ENCODE results near the gene YJEFN3. TPM values are rescaled to one million over a fixed set of nuclear protein-coding genes. Genes with fewer than 3 reads are reported as not detected.
A peak's percentile ranks its signal among the peaks of the same experiment; 100 is the strongest.

Gene YJEFN3
- total and polyA plus RNA-seq, 2 of the 8 experiments (the other 6 are each of a cell fraction or from before 2014, with no cell fraction given) = 5.7 to 9.4 TPM

DNA sequence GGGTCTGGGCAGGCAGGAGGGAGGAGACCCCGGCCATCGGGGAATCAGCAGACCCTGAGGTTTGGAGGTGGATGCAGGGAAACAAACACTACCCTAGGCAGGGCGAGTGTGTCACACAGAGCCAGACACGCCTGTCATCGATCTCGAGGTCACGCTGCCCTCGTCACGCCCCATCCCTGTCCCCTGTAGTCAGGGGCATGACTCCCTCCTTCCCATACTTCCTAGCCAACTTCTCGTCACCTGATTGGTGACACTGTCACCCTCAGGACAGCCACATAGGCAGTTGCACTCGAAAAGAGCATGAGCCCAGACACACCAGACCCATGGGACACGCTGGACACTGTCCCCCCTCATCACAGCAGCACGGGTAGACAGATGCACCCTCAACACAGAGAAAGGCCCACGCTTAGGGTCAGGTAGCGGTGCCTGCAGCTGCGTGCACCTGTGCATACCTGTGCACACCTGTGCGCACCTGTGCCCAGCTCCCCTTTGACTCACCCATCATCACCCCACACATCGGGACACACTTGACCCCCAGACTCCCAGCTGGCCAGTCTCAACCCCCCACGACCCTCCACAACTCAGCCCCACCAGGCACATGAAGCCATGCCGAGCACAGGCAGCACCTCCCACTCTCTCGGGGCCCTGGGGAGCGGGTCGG lies 21.2 kb downstream of the YJEFN3 start:
- Histone ChIP-seq H3K36me3 (ENCODE audit: control insufficient read depth in 2 of 4, insufficient read depth in 4 of 4, low read length in 3 of 4) (no peaks in the 10 kb centered on the region), H3K4me3 (ENCODE audit: extremely low read depth in 1 of 4, insufficient read depth in 2 of 4, low read depth in 3 of 4, low read length in 4 of 4) (no peak overlapping the region), H3K27me3 (replicated peaks in 1 of 4; ENCODE audit: control insufficient read depth in 3 of 4, extremely low read depth in 1 of 4, insufficient read depth in 3 of 4, low read length in 3 of 4) (no peaks in the 10 kb centered on the region; a peak in 1 of 7 replicates), H3K9me3 (ENCODE audit: insufficient read depth in 2 of 2, low read depth in 1 of 2, low read length in 1 of 2) (no peaks in the 10 kb centered on the region), H3K79me1 (ENCODE audit: low read depth, low read length) (no peaks in the 10 kb centered on the region), H3K56ac (replicated peaks; ENCODE audit: insufficient read length, low read depth, low read length) (no peak overlapping the region), H2BK5ac (ENCODE audit: low read depth, low read length) (peak overlapping the region; percentile 8; the same call in 1 of the 2 replicates), H3K23ac (ENCODE audit: insufficient read length) (no peak overlapping the region), H3K9ac (replicated peaks in 1 of 4; ENCODE audit: extremely low read depth in 1 of 4, low read depth in 3 of 4, low read length in 3 of 4) (no peak overlapping the region; a peak in 2 of 7 replicates), H3K27ac (ENCODE audit: low read depth, low read length) (no peak overlapping the region), H3K18ac (ENCODE audit: extremely low read depth, low read length) (no peak overlapping the region; the same call in none of the 2 replicates), H2BK120ac (replicated peaks; ENCODE audit: low read depth, low read length) (no peak overlapping the region), H3K4me1 (replicated peaks in 1 of 4; ENCODE audit: control insufficient read depth in 3 of 4, insufficient read depth in 4 of 4, low read length in 3 of 4) (no peaks in the 10 kb centered on the region; a peak in 3 of 7 replicates), H2AK5ac (ENCODE audit: low read depth, low read length) (0 out of 2 replicates have a peak overlapping the region, but pooled peaks have one; percentile 53), H3K23me2 (ENCODE audit: low read depth, low read length) (no peaks in the 10 kb centered on the region), H3K4ac (replicated peaks; ENCODE audit: insufficient read length, low read depth, low read length) (no peak overlapping the region), H2BK20ac (ENCODE audit: low read length) (0 out of 2 replicates have a peak overlapping the region, but pooled peaks have one; percentile 61), H4K5ac (ENCODE audit: insufficient read length, low read depth, low read length) (no peak overlapping the region), H2BK15ac (ENCODE audit: low read length) (peak overlapping the region; percentile 31; the same call in 1 of the 2 replicates), H4K91ac (replicated peaks; ENCODE audit: insufficient read length, low read length) (no peak overlapping the region), H4K20me1 (replicated peaks in 1 of 2; ENCODE audit: control insufficient read depth in 1 of 2, insufficient read depth in 2 of 2, low read length in 2 of 2) (no peaks in the 10 kb centered on the region), H3K14ac (ENCODE audit: insufficient read length) (no peak overlapping the region), H2BK12ac (ENCODE audit: low read depth, low read length) (peak overlapping the region; percentile 39; the same call in 1 of the 2 replicates), H3K4me2 (ENCODE audit: insufficient read depth in 1 of 2, low read depth in 2 of 2, low read length in 2 of 2) (no peak overlapping the region), H4K8ac (ENCODE audit: extremely low read depth, insufficient read depth, low read length) (no peak overlapping the region), H2AFZ (ENCODE audit: low read length) (no peak overlapping the region), H3K79me2 (ENCODE audit: control insufficient read depth in 1 of 2, insufficient read depth in 2 of 2, low read length in 2 of 2) (no peaks in the 10 kb centered on the region)
- ChIA-PET POLR2A (ENCODE audit: partially characterized antibody) (interaction anchor here (1.0 to 1.8 kb wide), 2 partner anchors 17 to 21 kb away, joined by 5 to 7 read pairs; partner anchors contain the start of gene YJEFN3), CTCF (ENCODE audit: partially characterized antibody) (interaction anchor here (8.0 to 15.7 kb wide), 3 partner anchors 12 to 20 kb away, joined by 104 to 223 read pairs (median 181); partner anchors contain the start of genes CILP2 and YJEFN3)
- WGBS, 2 experiments (ENCODE audit: extremely low coverage in 1 of 2, insufficient coverage in 1 of 2, insufficient read length in 1 of 2, insufficient replicate concordance in 2 of 2, low coverage in 1 of 2, low lambda C conversion rate in 2 of 2, missing lambda C conversion rate in 1 of 2) = 90% methylated on average over 21 of the region's 23 CpGs; no CpG with 5 or more reads in 1 of the 2 experiments
- DNase-seq (ENCODE audit: low read depth in 1 of 2, low spot score in 2 of 2) (no peak), FAIRE-seq (no peak)
- TF ChIP-seq POU5F1 (IDR thresholded peaks at IDR 0.05; ENCODE audit: low read depth, low read length) (no peak), POLR2AphosphoS5 (IDR thresholded peaks at IDR 0.05; ENCODE audit: low read depth, low read length) (no peak), RNF2 (IDR thresholded peaks at IDR 0.05; ENCODE audit: borderline replicate concordance, low read depth, low read length, missing control alignments, poor library complexity, severe bottlenecking) (no peak), EP300 (IDR thresholded peaks at IDR 0.05; ENCODE audit: borderline replicate concordance in 1 of 2, low read depth in 2 of 2, low read length in 2 of 2) (no peak), JUN (IDR thresholded peaks at IDR 0.05; ENCODE audit: low read depth, low read length) (no peak), KDM5A (IDR thresholded peaks at IDR 0.05; ENCODE audit: low read length) (no peak), SIRT6 (IDR thresholded peaks at IDR 0.05; ENCODE audit: low read length) (no peak), SIX5 (IDR thresholded peaks at IDR 0.05; ENCODE audit: low read depth, low read length) (no peak), FOSL1 (IDR thresholded peaks at IDR 0.05; ENCODE audit: insufficient read depth, low read depth, low read length) (no peak), CTBP2 (IDR thresholded peaks at IDR 0.05; ENCODE audit: borderline replicate concordance, insufficient read depth, insufficient read length, low read length) (no peak)
- TF ChIP-seq, protein P1, sequence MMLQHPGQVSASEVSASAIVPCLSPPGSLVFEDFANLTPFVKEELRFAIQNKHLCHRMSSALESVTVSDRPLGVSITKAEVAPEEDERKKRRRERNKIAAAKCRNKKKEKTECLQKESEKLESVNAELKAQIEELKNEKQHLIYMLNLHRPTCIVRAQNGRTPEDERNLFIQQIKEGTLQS (IDR thresholded peaks at IDR 0.05; ENCODE audit: insufficient read depth, low read depth, low read length) = no peak

Measured in H1 (cell line).